ENCODE measurements around the gene CYP4F8.

CYP4F8 gene

DNA sequence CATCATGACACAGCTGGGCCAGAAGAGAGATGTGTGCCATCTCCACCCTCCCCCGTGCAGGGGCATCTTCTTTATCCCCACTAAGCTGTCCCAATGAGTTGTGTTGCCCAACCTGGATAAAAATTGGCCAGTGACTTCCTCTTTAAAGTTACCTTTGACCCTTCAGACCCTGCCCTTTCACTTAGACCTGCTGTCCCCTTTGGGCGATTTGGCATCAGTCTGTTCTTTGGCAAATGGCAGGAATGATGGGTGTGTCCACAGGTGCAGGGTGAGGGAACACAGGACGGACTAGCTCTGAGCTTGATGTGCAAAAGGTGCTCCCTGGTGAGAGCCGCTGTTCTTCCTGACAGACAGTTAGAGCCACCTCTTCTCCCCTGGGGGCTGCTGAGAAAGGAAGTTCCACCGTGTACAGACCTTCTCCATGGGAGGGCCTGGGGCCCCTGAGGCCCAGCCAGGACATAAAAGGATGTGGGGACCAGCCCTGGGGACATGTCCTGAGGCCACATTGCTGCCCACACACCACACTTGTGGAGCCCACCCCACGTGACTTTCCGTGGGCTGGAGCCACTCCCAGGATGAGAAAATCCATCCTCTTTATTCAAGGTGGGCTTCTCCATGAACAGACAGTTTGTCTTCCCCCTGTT lies 1.7 kb downstream of the CYP4F8 start:
- no peak for DNase-seq

GRCh38 chr19:15618321-15618720 lies 3.3 kb downstream of the CYP4F8 start:
- no peak for DNase-seq

DNA sequence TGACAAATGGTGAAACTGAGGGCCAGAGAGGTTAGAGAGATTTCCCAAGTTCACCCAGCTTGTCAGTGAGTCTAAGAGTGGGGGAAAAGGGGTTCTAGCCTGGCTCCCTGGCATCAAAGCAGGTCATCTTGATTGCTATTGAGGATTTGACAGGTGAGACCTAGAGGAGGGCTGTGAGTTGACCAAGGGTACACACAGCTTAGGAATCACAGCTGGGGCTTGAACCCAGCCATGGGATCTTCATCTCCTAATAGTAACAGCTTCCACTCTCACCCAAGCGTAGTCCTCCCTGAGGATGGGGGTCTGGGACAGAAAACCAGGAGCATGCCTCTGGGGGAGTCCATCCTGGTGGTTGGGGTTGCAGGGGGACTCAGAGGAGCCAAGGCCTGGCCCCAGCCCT lies 6.8 kb downstream of the CYP4F8 start:
- no peak for DNase-seq

- DNase-seq, result no peak
These were observed 8.0 kb downstream of the CYP4F8 start for GRCh38 chr19:15622991-15623390.

- DNase-seq, result no peak
These were observed 8.8 kb downstream of the CYP4F8 start for GRCh38 chr19:15623711-15624318.

- DNase-seq, result no peak
These were observed 13.4 kb downstream of the CYP4F8 start for GRCh38 chr19:15628236-15629002.

GRCh38 chr19:15629003-15629880 lies 14.2 kb downstream of the CYP4F8 start:
- peak; percentile 41 for DNase-seq

- no peak for DNase-seq
These were observed 16.8 kb downstream of the CYP4F8 start for GRCh38 chr19:15631817-15632216.

DNA sequence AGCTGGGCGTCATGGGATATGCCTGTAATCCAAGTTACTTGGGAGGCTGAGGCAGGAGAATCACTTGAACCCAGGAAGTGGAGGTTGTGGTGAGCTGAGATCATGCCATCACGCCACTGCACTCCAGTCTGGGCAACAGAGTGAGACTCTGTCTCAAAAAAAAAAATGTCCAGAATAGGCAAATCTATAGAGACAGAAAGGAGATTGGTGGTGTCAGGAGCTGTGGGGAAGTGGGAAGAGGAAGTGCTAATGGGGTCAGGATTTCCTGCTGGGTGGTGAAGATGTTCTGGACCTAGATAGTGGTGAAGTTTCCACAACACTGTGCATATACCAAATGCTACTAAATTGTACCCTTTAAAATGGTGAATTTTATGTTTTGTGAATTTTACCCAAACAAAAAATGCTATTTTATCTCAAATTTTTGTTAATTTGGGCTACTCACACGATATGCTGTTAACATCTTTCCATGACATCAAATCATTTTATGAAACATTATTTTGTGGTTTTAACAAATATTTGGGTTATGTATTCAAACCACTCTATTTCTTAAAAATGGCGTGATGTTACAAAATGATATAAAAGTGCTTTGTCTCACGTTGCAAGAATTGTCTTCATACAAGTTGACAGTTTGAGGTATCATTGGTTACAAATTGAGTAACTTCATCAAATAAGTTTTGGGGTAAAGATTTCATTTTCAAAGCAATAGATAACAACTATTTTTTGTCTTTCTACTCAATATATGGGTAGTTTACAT lies 18.2 kb downstream of the CYP4F8 start:
- no peak for DNase-seq

DNA sequence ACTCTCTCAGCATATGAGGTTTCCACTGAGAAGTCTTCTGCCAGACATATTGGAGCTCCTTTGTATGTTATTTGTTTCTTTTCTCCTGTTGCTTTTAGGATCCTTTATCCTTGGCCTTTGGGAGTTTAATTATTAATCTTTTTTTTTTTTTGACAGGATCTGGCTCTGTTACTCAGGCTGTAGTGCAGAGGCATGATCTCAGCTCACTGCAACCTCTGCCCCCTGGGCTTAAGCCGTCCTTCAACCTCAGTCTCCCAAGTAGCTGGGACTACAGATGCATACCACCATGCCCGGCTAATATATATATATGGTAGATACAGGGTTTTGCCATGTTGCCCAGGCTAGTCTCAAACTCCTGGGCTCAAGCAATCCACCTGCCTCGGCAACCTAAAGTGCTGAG lies 19.1 kb downstream of the CYP4F8 start:
- no peak for DNase-seq

DNA sequence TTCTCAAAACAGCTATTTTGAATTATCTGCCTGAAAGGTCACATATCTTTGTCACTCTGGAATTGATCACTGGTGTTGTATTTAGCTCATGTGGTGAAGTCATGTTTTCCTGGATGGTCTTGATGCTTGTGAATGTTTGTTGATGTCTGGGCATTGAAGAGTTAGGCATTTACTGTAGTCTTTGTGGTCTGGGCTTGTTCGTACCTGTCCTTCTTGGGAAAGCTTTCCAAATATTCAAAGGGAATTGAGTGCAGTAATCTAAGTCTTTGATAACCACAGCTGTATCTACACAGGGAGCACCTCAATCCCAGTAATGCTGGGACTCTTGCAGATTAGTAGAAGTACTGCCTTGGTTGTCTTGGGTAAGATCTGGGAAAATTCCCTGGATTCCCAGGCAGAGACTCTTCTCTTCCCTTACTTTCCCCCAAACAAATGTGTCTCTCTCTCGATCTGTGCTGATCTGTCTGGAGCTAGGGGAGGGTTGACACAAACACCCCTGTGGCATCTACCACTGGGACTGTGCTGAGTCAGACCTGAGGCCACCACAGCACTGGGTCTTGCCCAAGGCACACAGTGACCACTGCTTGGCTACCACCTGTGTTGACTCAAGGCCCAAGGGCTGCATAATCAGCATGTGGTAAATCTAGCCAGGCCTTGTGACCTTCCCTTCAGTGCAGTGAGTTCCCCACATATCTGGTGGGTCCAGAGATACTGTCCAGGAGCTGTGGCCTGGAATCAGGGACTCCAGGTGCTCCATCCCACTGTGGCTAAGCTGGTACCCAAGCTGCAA lies 20.2 kb downstream of the CYP4F8 start:
- no peak for DNase-seq

DNA sequence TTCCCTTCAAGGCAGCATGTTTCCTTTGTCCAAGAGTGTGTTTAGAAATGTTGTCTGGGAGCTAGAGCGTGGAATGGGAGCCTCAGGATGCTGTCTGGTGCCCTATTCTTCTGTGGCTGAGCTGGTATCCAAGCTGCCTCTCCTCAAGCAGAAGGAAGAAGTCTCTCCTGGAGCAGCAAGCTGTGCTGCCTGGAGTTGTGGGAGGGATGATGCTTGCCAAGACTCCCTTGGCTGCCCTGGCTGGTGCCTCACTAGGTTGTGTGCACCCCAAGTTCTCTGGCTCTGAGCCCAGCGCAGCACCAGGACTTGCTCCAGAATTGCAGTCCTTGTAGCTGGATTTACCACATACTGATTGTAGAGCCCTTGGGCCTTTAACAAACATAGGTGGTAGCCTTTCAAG lies 21.0 kb downstream of the CYP4F8 start:
- no peak for DNase-seq

- DNase-seq, result no peak
These were observed 24.6 kb downstream of the CYP4F8 start for GRCh38 chr19:15639596-15639995.

DNA sequence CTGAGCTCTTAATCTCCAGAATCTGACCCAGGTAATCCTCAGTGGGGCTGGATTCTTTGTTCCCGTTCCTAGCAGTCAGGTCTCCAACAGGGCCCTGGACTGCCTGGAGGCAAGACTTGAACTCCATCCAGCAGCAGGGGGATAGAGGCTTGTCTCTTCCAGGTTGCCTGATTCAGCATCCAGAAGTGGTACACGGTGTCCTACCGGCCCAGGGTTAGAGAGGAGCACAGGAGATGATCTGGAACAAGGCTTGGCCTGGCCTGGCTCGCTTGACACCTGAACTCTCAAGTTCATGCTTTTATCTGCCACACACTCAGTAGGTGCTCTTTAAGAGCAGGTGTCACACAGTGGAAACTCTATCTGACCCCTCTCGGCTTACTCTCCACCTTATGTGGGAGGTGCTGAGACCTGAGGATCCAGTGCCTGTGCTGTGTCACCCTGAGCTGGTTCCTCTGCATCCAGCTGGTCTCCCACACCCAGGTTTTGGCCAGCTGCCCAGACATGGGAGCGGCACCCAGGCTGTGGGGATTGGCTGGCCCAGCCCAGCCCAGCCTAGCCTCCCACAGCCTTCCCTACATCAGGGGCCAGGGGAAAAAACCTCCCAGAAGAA lies 25.4 kb downstream of the CYP4F8 start, which contains the start of gene CYP4F3:
TSS of gene CYP4F3 (plus strand) at position 604 of the 610 bp plus-strand sequence. CDS start 519 bp downstream, outside the sequence.
- peak; percentile 58 for DNase-seq

DNA sequence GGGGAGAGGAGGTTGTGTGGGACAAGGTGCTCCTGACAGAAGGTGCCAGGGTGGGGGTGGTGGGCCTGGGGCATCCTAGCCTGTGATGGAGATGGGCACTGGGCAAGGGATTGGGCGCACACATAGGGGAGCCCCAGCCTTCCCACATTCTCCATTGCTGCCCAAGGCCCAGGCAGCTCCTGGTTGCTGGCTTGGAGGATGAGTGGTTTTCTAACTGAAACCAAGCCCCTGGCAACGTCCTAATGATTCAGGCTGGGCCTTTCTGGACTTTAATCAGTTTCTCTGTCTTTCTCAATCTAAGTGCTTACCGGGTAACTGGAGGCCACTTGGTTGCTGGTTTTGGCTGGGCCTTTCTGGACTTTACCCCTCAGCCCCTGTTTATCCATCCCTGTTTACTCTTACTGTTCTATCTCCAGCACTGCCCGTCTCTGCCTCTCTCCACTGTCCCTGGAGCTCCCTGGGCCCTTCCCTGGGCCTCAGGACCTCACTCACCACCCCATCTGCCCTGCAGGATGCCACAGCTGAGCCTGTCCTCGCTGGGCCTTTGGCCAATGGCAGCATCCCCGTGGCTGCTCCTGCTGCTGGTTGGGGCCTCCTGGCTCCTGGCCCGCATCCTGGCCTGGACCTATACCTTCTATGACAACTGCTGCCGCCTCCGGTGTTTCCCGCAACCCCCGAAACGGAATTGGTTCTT lies 26.0 kb downstream of the CYP4F8 start:
- DNase-seq, result no peak

- DNase-seq, result no peak
These were observed 27.0 kb downstream of the CYP4F8 start for GRCh38 chr19:15641901-15642491.

DNA sequence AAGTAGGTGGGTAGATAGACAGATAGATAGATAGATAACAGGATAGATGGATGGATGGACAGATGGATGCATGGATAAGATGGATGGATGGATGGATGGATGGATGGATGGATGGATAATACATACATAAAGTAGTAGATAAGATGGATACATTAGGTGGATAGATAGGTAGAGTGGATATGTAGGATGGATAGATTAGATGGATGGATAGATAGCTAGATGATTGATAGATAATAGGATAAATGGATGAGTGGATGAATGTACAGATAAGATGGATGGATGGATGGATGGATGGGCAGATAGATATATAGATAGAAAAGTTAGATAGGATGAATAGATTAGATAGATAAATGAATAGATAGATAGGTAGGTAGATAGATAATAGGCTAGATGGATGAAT lies 27.8 kb downstream of the CYP4F8 start:
- DNase-seq, result no peak

GRCh38 chr19:15643387-15643786 lies 28.4 kb downstream of the CYP4F8 start:
- no peak for DNase-seq

GRCh38 chr19:15644066-15644741 lies 29.2 kb downstream of the CYP4F8 start:
- no peak for DNase-seq

Data from SHP77 treated with DMSO at 0.1 percent for 48 hours (cell line).